Measurements from ENCODE around the gene MINDY3. TPM values are rescaled to one million over a fixed set of nuclear protein-coding genes. Genes with fewer than 3 reads are reported as not detected.
"Not testable (repeated sequence)": the region's sequence is repeated elsewhere in the genome, so short reads cannot be mapped to it uniquely, and the experiment has no call there.

MINDY3 gene
- total RNA-seq: 127 TPM

DNA sequence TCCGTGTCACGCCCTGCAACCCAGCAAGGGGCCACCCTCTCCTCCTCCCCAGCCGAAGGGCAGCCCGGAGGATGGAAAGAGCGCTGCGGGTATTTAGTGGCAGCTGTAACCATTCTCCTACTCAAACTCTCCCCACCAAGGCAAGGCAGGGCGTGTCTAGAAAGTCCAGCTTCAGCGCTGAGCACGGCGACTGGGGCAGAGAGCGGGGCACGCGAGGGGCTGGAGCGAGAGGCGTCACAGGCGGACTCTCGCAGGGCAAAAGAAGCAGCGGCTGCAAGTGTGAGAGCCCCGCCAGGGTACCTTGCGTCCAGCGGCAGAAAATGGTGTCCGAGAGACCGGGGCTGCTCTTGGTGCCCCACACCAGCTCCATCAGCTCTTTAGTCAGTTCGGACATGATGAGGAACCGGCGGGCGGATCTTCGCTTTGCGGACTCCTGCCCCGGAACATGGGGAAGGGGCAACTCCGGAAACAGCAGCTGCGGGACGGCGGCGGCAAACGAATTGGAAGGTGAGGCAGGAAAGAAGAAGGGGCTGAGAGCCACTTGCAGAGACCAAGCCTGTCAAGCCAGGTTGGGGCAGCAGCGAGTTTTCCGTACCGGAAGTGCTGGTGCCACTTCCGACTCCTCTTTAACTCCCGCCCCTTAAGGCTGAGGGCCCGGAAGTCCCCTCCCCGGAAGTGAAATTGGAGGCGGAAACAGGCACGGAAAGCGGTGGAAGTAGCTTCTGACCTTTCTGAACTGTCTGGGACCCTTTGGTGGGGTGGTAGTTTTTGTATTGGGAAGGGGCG lies at the start of gene MINDY3:
MINDY3 (minus strand) TSS at position 602 of the 786 bp plus-strand sequence; CDS start at position 394, 208 bp downstream.
- peak; percentile 87 for DNase-seq

DNA sequence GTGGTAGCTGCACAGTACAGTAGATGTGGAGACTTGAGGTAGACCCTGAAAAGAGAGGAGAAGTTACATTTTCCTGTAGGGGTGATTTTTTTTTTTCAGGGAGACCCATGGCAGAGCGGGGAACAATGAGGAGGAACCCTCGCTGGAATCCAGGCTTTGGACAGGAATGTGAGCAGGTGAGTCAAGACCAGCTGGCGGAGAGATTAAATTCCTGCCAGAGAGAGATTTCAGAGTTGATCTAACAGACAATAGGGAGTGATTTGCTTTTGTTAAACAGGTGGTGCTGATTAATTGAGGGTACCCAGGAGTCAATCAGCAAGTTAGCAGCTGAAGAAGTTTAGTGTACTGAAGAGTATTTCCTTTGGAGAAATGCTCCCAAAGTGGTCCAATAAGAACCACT lies 41.6 kb upstream of the MINDY3 start:
- DNase-seq: no peak

DNA sequence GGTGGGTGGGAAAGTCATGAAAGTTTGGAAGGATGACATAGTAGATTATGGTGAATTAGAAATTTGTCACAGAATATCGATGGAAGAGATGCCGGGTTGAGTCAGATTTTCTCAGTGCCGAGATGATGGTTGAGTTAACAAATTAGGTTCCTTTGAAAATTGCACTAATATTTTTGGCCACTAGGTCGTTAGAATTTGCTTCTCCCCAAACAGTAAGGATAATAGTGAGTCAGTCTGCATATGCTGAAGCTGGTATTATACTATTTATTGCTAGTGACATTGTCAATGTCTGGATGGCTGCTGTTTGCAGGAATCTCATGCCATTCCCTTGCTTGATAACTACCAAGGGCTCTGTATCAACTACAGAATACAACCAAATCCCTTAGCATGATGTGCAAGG lies 37.7 kb upstream of the MINDY3 start:
- DNase-seq: no peak

DNA sequence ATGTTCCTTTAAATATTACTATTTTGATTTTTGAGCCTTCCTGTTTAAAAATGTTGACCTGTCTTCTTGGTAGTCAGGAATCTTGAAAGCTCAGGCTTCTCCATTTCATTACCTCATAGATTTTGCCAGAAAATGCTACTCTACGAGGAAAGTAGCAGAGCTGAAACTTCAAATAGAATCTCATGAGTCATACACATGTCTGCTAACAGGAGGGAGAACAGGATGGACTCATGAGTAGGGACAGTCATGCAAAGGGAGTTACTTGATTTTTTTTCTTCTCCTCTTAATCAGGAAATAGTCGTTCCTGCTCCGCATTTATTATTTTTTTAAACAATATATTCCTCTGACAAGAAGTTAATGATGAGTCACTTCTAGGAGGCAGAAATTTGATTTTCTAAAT lies 37.0 kb upstream of the MINDY3 start:
- DNase-seq: no peak

DNA sequence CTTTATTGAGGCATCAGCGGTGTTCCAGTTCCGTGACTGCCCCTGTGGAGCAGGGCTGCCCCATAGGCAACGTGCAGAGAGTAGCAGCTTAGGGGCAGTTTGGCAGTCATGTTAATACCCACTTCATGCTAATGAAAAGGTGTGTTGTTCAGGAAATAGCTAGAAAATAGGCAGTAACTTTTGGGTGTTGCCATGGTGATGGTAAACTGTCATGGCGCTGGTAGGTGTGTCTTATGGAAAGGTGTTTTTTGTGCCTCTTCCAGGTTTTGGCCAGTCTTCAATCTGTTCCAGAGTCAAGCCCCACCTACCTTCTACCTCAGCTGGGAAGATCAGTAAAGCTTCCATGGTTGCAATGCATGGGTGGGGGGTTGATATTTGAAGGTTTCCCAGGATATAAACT lies 36.3 kb upstream of the MINDY3 start:
- DNase-seq: no peak

DNA sequence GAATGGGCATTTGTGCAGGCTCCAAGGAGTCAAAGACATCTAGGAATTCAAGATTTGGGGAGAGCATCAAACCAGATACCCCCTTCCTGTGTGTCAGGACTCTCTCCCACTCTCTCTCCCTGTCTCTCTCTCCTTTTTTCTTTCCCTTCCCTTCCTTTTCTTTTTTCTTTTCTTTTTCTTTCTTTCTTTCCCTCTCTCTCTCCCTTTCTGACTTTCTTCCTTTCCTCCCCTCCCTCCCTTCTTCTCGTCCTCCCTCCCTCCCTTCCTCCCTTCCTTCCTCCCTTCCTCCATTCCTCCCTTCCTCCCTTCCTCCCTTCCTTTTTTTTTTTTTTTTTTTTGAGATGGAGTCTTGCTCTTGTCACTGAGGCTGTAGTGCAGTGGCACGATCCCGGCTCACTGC lies 24.1 kb upstream of the MINDY3 start:
- DNase-seq: no peak

DNA sequence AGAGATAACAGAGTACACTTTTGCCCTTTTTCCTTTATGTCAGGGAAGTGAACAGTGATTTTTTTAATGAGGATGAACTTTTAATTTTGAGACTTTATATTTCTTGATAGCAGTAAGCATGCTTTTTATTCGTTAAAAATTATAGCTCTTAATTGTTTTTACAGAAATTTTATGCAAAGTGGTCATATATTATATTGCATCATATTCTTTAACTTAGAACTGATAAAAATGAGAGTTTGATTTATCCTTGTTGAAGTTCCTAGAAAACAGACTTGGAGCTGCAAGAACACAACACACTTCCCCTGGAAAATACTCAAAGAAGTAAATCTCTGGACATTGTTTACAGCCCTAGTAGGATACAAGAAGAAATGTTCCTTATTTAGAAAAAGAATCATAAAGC lies 21.2 kb upstream of the MINDY3 start:
- DNase-seq: no peak

DNA sequence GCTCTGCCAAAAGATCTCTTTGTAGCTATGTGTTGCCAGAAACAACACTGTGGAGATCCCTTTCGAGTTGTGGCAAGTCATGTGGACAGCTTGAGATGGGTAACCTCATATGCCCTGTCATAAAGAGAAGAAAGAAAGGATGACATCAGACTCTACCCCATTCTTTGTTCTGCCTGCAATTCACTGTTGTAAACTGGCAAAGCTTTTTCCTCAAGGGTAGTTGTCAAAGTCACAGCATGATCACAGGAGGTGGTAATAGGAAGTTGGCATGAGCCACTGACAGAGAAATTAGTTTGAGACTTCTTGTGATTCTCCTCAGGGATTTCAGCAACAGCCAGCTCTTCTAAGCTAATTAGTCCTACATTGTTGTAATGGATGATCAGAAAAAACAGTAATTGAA lies 19.4 kb upstream of the MINDY3 start:
- no peak for DNase-seq

DNA sequence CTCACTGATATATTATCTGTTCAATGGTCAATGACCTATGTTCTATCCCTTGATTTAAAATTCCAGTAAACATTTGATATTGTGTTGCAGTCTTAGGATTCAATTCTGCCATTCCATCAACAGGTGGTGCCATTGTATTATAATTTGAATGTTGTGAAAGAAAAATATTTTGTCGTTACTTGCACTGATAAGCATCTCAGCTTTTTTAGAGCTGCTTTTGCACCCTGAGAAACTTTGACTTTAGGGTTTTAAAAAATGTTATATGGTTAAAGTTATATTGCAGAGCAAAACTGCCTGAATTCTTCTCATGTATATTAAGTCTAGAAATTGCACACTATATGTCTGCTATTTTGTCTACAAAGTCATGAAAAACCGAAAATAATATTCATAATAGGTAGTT lies 18.8 kb upstream of the MINDY3 start:
- DNase-seq: no peak

DNA sequence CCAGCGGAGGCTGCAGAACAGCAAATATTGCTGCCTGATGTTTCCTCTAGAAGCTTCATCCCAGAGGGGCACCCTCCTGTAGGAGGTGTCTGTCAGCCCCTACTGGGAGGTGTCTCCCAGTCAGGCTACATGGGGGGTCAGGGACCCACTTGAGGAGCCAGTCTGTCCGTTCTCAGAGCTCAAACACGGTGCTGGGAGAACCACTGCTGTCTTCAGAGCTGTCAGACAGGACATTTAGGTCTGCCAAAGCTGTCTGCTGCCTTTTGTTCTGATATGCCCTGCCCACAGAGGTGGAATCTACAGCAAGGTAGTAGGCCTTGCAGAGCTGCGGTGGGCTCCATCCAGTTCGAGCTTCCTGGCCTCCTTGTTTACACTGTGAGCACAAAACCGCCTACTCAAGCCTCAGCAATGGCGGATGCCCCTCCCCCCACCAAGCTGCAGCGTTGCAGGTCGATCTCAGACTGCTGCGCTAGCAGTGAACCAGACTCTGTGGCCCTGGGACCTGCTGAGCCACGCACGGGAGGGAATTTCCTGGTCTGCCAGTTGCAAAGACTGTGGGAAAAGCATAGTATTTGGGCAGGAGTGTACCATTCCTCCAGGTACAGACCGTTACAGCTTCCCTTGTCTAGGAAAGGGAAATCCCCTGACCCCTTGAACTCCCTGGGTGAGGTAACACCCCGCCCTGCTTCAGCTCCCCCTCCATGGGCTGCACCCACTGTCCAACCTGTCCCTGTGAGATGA lies 17.7 kb upstream of the MINDY3 start:
- DNase-seq: no peak

DNA sequence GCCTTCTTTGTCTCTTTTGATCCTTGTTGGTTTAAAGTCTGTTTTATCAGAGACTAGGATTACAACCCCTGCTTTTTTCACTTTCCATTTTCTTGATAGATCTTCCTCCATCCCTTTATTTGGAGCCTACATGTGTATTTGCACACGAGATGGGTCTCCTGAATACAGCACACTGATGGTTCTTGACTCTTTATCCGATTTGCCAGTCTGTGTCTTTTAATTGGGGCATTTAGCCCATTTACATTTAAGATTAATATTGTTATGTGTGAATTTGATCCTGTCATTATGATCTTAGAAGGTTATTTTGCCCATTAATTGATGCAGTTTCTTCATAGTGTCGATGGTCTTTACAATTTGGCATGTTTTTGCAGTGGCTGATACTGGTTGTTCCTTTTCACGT lies 16.0 kb upstream of the MINDY3 start:
- not testable (repeated sequence) for DNase-seq

DNA sequence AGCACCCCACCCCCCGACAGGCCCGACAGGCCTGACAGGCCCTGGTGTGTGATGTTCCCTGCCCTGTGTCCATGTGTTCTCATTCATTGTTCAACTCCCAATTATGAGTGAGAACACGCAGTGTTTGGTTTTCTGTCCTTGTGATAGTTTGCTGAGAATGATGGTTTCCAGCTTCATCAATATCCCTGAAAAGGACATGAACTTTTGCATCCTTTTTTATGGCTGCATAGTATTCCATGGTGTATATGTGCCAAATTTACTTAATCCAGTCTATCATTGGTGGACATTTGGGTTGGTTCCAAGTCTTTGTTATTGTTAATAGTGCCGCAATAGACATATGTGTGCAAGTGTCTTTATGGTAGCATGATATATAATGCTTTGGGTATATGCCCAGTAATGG lies 12.3 kb upstream of the MINDY3 start:
- DNase-seq: not testable (repeated sequence)

DNA sequence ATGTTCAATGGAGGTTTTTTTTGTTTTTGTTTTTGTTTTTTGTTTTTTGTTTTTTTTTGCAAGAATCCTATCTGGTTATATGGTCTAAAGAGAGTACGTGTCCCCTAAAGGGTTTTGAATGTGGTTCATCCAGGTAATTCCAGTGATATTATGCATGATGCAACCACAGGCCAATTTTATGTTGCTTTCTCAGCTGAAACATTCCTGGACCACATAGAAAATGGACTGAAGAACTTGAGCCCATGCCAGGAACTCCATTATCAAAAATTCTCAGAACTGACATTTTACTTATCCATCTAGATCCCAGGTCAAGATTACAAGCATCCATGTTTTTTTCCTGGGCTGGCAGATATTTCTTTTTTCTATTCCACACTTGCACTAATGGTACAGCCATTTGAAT lies 11.5 kb upstream of the MINDY3 start:
- DNase-seq: no peak

DNA sequence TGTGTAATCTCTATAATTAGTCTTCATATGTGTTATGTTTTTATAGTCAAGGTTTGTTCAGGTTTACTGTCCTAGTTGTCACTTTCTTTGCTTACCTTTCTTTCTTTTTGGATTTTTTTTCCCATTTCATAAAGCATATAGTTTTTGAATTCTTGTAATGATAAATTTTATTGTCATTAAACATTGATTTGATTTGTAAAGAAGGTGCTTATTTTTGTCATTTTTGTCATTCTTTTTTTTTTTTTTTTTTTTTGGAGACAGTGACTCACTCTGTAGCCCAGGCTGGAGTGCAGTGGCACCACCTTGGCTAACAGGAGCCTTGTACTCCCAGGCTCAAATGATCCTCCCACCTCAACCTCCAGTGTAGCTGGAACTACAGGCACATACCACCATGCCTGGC lies 9.6 kb upstream of the MINDY3 start:
- no peak for DNase-seq

DNA sequence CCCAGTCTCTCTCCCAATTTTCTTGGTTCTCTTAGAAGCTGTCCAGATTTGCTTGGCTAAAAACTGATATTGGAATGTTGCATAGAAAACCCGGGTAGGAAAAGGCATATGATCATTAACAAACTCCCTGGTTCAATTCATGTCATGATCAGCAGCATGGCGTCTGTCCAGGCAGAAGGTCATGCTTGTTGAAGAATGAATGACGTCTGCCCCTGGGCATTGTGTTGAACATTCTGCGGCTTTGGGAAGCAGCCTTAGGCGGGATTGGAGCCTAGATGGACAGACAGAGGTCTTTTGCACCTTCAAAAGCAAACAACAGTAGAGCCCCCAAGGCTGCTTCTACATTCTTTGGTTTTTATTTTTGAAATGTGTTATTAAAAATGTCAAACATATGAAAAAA lies 7.7 kb upstream of the MINDY3 start:
- no peak for DNase-seq

DNA sequence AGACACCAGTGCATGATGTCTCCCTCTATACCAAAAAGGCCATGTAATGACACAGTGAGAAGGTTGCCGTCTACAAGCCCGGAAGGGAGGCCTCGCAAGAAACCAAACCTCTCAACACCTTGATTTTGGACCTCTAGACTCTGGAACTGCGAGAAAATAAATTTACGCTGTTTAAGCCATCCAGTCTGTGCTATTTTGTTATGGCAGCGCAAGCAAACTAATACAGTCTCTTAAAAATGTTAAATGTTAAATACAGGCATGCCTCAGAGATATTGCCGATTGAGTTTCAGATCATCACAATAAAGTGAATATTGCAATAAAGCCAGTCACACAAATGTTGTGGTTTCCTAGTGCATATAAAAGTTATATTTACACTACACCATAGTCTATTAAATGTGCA lies 5.0 kb upstream of the MINDY3 start:
- DNase-seq: no peak

DNA sequence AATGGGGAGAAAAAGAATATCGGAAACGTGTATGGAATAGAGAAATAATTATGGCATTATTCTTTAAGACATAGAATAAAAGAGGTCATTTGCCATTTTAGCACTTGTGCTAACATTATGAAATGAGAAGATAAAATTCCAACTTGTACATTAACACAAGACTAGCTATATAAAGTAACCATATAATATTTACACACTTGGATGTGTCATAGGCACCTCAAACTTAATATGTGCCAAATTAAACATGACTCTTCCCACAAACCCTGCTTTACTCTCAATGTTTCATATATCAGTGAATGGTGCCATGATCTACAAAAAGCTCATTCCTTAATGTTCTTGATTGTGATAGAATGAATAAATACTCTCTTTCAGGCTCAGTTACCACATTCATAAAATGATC lies 4.1 kb upstream of the MINDY3 start:
- no peak for DNase-seq

DNA sequence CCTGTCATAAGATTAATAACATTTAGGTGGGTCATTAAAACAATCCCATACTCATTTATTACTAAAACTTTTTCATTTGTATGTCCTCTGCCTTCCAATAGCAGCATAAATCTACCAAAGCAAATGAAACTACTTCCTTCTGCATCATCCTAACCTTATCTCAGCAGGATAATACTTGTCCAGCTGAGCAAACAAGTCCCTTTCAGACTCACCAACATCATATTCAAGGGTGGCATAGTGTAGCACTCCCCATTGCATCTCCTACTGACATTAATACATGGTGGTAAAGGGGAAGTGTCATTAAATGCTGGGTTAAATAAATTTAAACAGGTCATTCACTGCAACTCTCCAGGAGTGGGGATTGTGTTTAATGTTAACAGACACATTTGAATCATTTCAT lies 3.4 kb upstream of the MINDY3 start:
- no peak for DNase-seq

DNA sequence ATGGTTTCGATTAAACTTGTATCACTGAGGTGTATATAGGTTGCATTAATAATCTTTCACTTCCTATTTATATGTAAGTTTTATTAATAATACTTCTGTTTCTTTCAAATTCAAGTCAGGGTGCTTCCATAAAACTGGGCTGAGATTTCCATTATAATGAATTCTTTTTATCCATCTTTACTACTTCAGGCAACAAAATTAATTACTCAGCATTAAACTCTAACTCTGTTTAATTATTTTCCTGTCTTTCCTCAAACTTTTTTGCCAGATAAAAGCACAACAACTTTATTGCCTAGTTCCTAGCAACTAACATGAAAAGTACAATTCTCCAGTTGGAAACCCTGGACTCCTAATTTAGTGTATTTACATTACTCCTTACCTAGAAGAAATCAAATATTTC lies 3.0 kb upstream of the MINDY3 start:
- DNase-seq: no peak

DNA sequence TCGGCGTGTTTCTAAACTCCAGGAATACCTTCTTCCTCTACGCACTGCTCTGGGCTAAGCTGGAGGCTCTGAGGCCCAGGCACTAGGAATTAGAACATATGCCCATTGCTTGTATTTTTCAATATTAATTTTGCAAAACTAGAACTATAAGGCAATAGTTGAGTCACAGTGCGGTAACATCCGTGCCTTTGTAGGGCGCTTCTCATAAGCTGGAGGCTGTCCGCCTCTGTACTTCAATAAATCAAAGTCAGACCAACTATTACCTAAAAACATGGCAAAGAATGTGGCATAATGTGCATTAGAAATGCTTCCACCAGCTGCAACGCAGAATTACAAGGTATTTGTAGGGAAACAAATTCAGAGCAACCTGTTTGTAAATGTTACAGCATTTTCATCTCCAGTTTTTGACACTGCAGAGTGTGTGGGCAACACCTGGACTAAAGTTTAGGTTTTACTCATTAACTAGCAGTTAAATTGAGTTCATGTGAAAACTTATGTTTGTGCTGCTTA lies 440 bp upstream of the MINDY3 start:
- no peak for DNase-seq

DNA sequence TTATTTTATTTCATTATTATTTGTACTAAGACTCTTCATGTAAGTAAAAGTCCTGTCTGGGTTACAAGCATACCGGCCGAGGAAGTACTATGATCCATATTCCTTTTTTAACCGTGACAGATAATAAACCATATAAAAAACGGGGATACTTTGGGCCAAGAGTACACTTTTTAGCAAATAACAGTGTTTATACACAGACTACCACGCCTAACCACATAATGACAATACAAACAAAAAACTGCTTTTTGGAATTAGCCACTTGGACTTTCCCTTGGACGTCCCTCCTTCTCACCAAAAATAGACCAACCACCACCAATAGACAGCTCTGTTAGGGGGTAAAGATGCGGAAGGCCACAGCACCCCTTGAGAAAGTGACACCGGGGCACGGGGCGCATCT lies 800 bp downstream of the MINDY3 start:
- no peak for DNase-seq

DNA sequence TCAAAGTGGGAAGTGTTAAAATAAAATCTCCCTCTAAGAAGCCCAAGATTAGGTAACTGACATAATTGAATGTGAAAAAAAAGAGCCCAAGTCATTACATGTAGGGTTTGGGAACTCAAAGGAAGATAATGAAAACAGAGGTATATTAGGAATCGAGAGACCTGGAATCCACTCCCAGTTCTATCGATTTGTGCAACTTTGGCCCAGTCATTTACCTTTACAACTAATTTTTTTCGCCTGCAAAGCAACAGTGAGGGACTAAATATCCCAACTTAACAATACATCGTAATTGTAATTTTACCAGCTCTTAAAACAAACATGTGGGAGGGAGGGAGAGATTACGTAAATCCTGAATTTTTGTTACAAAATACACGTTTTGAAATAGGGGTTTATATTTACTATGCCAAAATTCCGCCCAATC lies 1.4 kb downstream of the MINDY3 start:
- DNase-seq: no peak

DNA sequence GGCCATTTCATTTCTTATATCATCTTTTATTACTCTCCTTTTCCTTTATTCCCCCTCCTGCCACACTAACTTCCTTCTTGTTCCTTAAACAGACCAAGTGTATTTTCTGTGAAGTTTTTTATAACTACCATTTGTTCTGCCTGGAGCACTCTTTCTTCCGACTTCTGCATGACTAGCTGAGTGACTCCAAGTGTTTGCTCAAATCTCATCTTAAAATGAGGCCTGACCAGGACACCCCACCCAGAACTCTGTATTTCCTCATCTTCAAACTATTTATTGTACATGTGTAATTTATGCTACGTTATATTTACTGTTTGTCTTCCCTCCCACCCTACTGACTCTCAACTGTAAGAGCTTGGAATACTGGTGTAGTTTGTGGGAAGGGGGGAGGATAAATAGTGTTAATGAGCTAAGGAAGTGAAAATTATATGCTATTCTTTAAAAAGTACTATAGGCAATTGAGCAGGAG lies 3.2 kb downstream of the MINDY3 start:
- DNase-seq: no peak

All from occipital lobe (tissue), 2 donors.